Esophagus muscularis mucosa (tissue), 4 donors: ENCODE results near the gene ZNF524.

Source experiments
- CTCF ChIP-seq, 3 experiments: fragments of 200-600 bp in 2 of 3; fragments of 450-650 bp in 1 of 3; sonication (generic) in 2 of 3; IDR thresholded peaks; one replicate each; pipeline ENCODE4 v1.5.1; 2017 to 2019; ENCODE audit warnings: antibody characterized with exemption in 3 of 3, mild to moderate bottlenecking in 2 of 3, moderate library complexity in 1 of 3
- EP300 ChIP-seq: sonication (generic); formaldehyde crosslinking; IDR thresholded peaks from one replicate; pipeline ENCODE4 v1.6.1; 2017; ENCODE audit warnings: antibody characterized with exemption
- POLR2A ChIP-seq: fragments of 450-650 bp; IDR thresholded peaks from one replicate; pipeline ENCODE4 v1.6.1; 2017; ENCODE audit warnings: antibody characterized with exemption, moderate library complexity, mild to moderate bottlenecking, low read depth
- POLR2AphosphoS5 ChIP-seq, 2 donors: sonication (generic); formaldehyde crosslinking; IDR thresholded peaks; one replicate each; pipeline ENCODE4 v1.6.1; 2017; ENCODE audit warnings: antibody characterized with exemption in 2 of 2

- TF ChIP-seq CTCF (IDR thresholded peaks at IDR 0.05): no peak
- TF ChIP-seq POLR2AphosphoS5 (IDR thresholded peaks at IDR 0.05): no peak
- TF ChIP-seq POLR2A: no peak
- no peak for TF ChIP-seq EP300
Measured at GRCh38 chr19:55626350-55626749, 26.3 kb downstream of the ZNF524 start.
